ENCODE results near the gene GSTP1.

DNA sequence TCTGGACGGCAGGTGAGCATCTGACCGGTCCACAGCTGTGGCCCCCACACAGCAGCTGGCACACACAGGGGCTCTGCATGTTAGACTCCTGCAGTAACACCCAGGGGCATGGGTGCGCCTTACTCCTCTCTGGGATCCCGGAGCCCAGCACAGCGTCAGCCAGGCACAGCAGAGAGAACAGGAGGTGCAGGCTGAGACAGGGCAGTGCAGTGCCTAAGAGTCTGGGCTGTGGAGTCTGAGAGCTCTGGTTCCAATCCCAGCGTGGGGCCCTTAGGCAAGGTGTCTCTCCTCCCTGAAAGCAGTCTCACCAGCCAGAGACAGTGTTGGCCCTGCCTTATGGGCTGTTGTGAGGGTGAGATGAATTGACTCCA is 43.8 kb downstream of the GSTP1 start:
- TF ChIP-seq TEAD4 (IDR thresholded peaks at IDR 0.05; ENCODE audit: borderline replicate concordance, insufficient read depth) (no peak), SMC3 (IDR thresholded peaks at IDR 0.05; ENCODE audit: low read depth, low read length) (no peak), ELF1 (IDR thresholded peaks at IDR 0.05) (no peak)
- TF ChIP-seq, protein P1, sequence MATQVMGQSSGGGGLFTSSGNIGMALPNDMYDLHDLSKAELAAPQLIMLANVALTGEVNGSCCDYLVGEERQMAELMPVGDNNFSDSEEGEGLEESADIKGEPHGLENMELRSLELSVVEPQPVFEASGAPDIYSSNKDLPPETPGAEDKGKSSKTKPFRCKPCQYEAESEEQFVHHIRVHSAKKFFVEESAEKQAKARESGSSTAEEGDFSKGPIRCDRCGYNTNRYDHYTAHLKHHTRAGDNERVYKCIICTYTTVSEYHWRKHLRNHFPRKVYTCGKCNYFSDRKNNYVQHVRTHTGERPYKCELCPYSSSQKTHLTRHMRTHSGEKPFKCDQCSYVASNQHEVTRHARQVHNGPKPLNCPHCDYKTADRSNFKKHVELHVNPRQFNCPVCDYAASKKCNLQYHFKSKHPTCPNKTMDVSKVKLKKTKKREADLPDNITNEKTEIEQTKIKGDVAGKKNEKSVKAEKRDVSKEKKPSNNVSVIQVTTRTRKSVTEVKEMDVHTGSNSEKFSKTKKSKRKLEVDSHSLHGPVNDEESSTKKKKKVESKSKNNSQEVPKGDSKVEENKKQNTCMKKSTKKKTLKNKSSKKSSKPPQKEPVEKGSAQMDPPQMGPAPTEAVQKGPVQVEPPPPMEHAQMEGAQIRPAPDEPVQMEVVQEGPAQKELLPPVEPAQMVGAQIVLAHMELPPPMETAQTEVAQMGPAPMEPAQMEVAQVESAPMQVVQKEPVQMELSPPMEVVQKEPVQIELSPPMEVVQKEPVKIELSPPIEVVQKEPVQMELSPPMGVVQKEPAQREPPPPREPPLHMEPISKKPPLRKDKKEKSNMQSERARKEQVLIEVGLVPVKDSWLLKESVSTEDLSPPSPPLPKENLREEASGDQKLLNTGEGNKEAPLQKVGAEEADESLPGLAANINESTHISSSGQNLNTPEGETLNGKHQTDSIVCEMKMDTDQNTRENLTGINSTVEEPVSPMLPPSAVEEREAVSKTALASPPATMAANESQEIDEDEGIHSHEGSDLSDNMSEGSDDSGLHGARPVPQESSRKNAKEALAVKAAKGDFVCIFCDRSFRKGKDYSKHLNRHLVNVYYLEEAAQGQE (IDR thresholded peaks at IDR 0.05; ENCODE audit: low read depth, low read length), result no peak
- TF ChIP-seq, protein P2, sequence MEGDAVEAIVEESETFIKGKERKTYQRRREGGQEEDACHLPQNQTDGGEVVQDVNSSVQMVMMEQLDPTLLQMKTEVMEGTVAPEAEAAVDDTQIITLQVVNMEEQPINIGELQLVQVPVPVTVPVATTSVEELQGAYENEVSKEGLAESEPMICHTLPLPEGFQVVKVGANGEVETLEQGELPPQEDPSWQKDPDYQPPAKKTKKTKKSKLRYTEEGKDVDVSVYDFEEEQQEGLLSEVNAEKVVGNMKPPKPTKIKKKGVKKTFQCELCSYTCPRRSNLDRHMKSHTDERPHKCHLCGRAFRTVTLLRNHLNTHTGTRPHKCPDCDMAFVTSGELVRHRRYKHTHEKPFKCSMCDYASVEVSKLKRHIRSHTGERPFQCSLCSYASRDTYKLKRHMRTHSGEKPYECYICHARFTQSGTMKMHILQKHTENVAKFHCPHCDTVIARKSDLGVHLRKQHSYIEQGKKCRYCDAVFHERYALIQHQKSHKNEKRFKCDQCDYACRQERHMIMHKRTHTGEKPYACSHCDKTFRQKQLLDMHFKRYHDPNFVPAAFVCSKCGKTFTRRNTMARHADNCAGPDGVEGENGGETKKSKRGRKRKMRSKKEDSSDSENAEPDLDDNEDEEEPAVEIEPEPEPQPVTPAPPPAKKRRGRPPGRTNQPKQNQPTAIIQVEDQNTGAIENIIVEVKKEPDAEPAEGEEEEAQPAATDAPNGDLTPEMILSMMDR (IDR thresholded peaks at IDR 0.05), result no peak
- TF ChIP-seq, protein P3, sequence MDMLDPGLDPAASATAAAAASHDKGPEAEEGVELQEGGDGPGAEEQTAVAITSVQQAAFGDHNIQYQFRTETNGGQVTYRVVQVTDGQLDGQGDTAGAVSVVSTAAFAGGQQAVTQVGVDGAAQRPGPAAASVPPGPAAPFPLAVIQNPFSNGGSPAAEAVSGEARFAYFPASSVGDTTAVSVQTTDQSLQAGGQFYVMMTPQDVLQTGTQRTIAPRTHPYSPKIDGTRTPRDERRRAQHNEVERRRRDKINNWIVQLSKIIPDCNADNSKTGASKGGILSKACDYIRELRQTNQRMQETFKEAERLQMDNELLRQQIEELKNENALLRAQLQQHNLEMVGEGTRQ (IDR thresholded peaks at IDR 0.05; ENCODE audit: borderline replicate concordance, low read depth, low read length), result no peak
- TF ChIP-seq, protein P4, sequence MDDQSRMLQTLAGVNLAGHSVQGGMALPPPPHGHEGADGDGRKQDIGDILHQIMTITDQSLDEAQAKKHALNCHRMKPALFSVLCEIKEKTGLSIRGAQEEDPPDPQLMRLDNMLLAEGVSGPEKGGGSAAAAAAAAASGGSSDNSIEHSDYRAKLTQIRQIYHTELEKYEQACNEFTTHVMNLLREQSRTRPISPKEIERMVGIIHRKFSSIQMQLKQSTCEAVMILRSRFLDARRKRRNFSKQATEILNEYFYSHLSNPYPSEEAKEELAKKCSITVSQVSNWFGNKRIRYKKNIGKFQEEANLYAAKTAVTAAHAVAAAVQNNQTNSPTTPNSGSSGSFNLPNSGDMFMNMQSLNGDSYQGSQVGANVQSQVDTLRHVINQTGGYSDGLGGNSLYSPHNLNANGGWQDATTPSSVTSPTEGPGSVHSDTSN (IDR thresholded peaks at IDR 0.05), result no peak
- TF ChIP-seq, protein P5, sequence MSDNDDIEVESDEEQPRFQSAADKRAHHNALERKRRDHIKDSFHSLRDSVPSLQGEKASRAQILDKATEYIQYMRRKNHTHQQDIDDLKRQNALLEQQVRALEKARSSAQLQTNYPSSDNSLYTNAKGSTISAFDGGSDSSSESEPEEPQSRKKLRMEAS (IDR thresholded peaks at IDR 0.05; ENCODE audit: low read depth), result no peak
